ENCODE measurements around the gene CPT2. TPM values are rescaled to one million over a fixed set of nuclear protein-coding genes. Genes with fewer than 3 reads are reported as not detected.

Gene CPT2
- total RNA-seq, 1 donor = 20.6 TPM

GRCh38 chr1:53214376-53214940 is 17.8 kb downstream of the CPT2 start:
- no peak for TF ChIP-seq CTCF (IDR thresholded peaks at IDR 0.05; ENCODE audit: extremely low read depth, low read depth, low read length)
- Histone ChIP-seq H3K9me3 (ENCODE audit: low read depth, low read length) (no peaks in the 10 kb centered on the region), H3K4me1 (ENCODE audit: insufficient read depth, low read length) (peaks cover 3% of the 10 kb centered on the region), H2AFZ (ENCODE audit: low read length) (no peak overlapping the region), H3K4me2 (ENCODE audit: insufficient read depth, low read length) (no peak overlapping the region), H3K4me3 (ENCODE audit: insufficient read depth, low read length) (no peak overlapping the region), H3K27me3 (ENCODE audit: insufficient read depth, low read length) (no peaks in the 10 kb centered on the region), H3K79me2 (ENCODE audit: insufficient read depth, low read length) (peaks cover 9% of the 10 kb centered on the region), H4K20me1 (ENCODE audit: insufficient read depth, low read length) (no peaks in the 10 kb centered on the region), H3K27ac (ENCODE audit: low read depth, low read length) (no peak overlapping the region), H3K36me3 (ENCODE audit: insufficient read depth, low read length) (peaks cover 67% of the 10 kb centered on the region)
- DNase-seq (ENCODE audit: insufficient read length, low spot score, missing footprints) = no peak

GRCh38 chr1:53218201-53218600 is 21.6 kb downstream of the CPT2 start:
- H4K20me1 ChIP-seq (ENCODE audit: insufficient read depth, low read length) = no peaks in the 10 kb centered on the region
- H3K4me2 ChIP-seq (ENCODE audit: insufficient read depth, low read length) = no peak overlapping the region
- no peak for DNase-seq (ENCODE audit: insufficient read length, low spot score, missing footprints)
- H3K9me3 ChIP-seq (ENCODE audit: low read depth, low read length) = no peaks in the 10 kb centered on the region
- peaks cover 14% of the 10 kb centered on the region for H3K4me1 ChIP-seq (ENCODE audit: insufficient read depth, low read length)
- no peak overlapping the region for H3K27ac ChIP-seq (ENCODE audit: low read depth, low read length)
- peaks cover 18% of the 10 kb centered on the region for H3K79me2 ChIP-seq (ENCODE audit: insufficient read depth, low read length)
- H3K36me3 ChIP-seq (ENCODE audit: insufficient read depth, low read length) = peaks cover 33% of the 10 kb centered on the region
- H3K4me3 ChIP-seq (ENCODE audit: insufficient read depth, low read length) = no peak overlapping the region
- no peaks in the 10 kb centered on the region for H3K27me3 ChIP-seq (ENCODE audit: insufficient read depth, low read length)
- H2AFZ ChIP-seq (ENCODE audit: low read length) = no peak overlapping the region
- TF ChIP-seq CTCF (IDR thresholded peaks at IDR 0.05; ENCODE audit: extremely low read depth, low read depth, low read length) = no peak

- Histone ChIP-seq H3K27ac (ENCODE audit: low read depth, low read length) (peak overlapping the region; percentile 96), H3K4me3 (ENCODE audit: insufficient read depth, low read length) (peak overlapping the region; percentile 99), H3K27me3 (ENCODE audit: insufficient read depth, low read length) (no peaks in the 10 kb centered on the region), H3K9me3 (ENCODE audit: low read depth, low read length) (no peaks in the 10 kb centered on the region), H2AFZ (ENCODE audit: low read length) (peak overlapping the region; percentile 98), H4K20me1 (ENCODE audit: insufficient read depth, low read length) (no peaks in the 10 kb centered on the region), H3K36me3 (ENCODE audit: insufficient read depth, low read length) (peaks cover 19% of the 10 kb centered on the region), H3K4me2 (ENCODE audit: insufficient read depth, low read length) (peak overlapping the region; percentile 97), H3K4me1 (ENCODE audit: insufficient read depth, low read length) (peaks cover 14% of the 10 kb centered on the region), H3K79me2 (ENCODE audit: insufficient read depth, low read length) (peaks cover 18% of the 10 kb centered on the region)
- DNase-seq (ENCODE audit: insufficient read length, low spot score, missing footprints) = no peak
- TF ChIP-seq CTCF (IDR thresholded peaks at IDR 0.05; ENCODE audit: extremely low read depth, low read depth, low read length) = no peak
These were observed 23.1 kb downstream of the CPT2 start for GRCh38 chr1:53219711-53220110.

- no peak for TF ChIP-seq CTCF (IDR thresholded peaks at IDR 0.05; ENCODE audit: extremely low read depth, low read depth, low read length)
- H3K4me1 ChIP-seq (ENCODE audit: insufficient read depth, low read length) = peaks cover 14% of the 10 kb centered on the region
- H3K27me3 ChIP-seq (ENCODE audit: insufficient read depth, low read length) = no peaks in the 10 kb centered on the region
- no peaks in the 10 kb centered on the region for H3K9me3 ChIP-seq (ENCODE audit: low read depth, low read length)
- DNase-seq (ENCODE audit: insufficient read length, low spot score, missing footprints) = peak; percentile 97
- H3K4me3 ChIP-seq (ENCODE audit: insufficient read depth, low read length) = peak within 1 kb of the TSS; percentile 99
- H3K36me3 ChIP-seq (ENCODE audit: insufficient read depth, low read length) = peaks cover 17% of the 10 kb centered on the region
- H3K4me2 ChIP-seq (ENCODE audit: insufficient read depth, low read length) = peak within 1 kb of the TSS; percentile 97
- peaks cover 18% of the 10 kb centered on the region for H3K79me2 ChIP-seq (ENCODE audit: insufficient read depth, low read length)
- H3K27ac ChIP-seq (ENCODE audit: low read depth, low read length) = peak within 1 kb of the TSS; percentile 96
- H2AFZ ChIP-seq (ENCODE audit: low read length) = peak within 1 kb of the TSS; percentile 98
- no peaks in the 10 kb centered on the region for H4K20me1 ChIP-seq (ENCODE audit: insufficient read depth, low read length)
These were observed 23.7 kb downstream of the CPT2 start, which contains the start of gene CZIB for GRCh38 chr1:53220171-53220961. TSS of gene CZIB (minus strand) at chr1:53220634. CDS start at chr1:53220575, 59 bp downstream.
